PC-9 (cell line): ENCODE measurements around the gene USP8.

Experiments
- CTCF ChIP-seq: fragments of 200-600 bp; sonication (generic); conservative IDR thresholded peaks from 2 replicates; pipeline ENCODE4 v1.6.1; 2017; ENCODE audit warnings: mixed run types, antibody characterized with exemption, mild to moderate bottlenecking, moderate library complexity
- EZH2 ChIP-seq: fragments of 200-600 bp; sonication (generic); IDR thresholded peaks from 2 replicates; pipeline ENCODE4 v1.8.0; 2017; ENCODE audit warnings: antibody characterized with exemption, low read depth

GRCh38 chr15:50519740-50520425 lies 95.7 kb downstream of the USP8 start:
- TF ChIP-seq EZH2 (no peak), CTCF (no peak)
